IMR-90 (cell line): Measurements from ENCODE around the gene DHCR24. TPM values are rescaled to one million over a fixed set of nuclear protein-coding genes. Genes with fewer than 3 reads are reported as not detected.

Experiments used
- ATAC-seq: fragments of 200-7000 bp; cut with Tn5 transposase; 2 replicates; pipeline ENCODE4 v1.9.1; 2020; ENCODE audit warnings: low read depth, mild to moderate bottlenecking, moderate library complexity
- Bru-seq: library from RNA; stranded (reverse); fragments of 400-500 nt; gene quantifications from one replicate; lab custom pipeline; 2021; lab: Mats Ljungman, UMichigan
- BruChase-seq, 2 experiments: library from RNA; stranded (reverse); fragments of 400-500 nt; gene quantifications; one replicate each; lab custom pipeline; 2021; lab: Mats Ljungman, UMichigan
- BruUV-seq: library from RNA; stranded (reverse); fragments of 400-500 nt; replicated peaks from 2 replicates; lab custom pipeline; 2021; lab: Mats Ljungman, UMichigan
- CTCF ChIA-PET: fragments of 300-600 bp; formaldehyde crosslinking; extraction: SDS; loops from one replicate; lab custom pipeline; 2021; ENCODE audit warnings: antibody characterized with exemption; lab: Yijun Ruan, JAX
- POLR2A ChIA-PET: fragments of 300-600 bp; sonication (Branson Sonifier 250); formaldehyde crosslinking; loops from one replicate; lab custom pipeline; 2022; ENCODE audit warnings: antibody characterized with exemption; ENCODE audit not compliant: unreplicated experiment; lab: Charles Lee
- DNase-seq: peaks from one replicate; pipeline ENCODE4 v3.0.0; 2013
- H2AFZ ChIP-seq: replicated peaks from 2 replicates; pipeline ENCODE3; 2013; ENCODE audit warnings: low read length, mild to moderate bottlenecking; ENCODE audit not compliant: poor library complexity
- H2AK5ac ChIP-seq: 2 replicates; pipeline ENCODE4 v1.6.1; 2013; ENCODE audit warnings: low read depth, low read length, inconsistent platforms
- H2AK9ac ChIP-seq: replicated peaks from 2 replicates; pipeline ENCODE3; 2013; ENCODE audit warnings: mild to moderate bottlenecking, low read depth, low read length, moderate library complexity; ENCODE audit not compliant: poor library complexity
- H2BK120ac ChIP-seq: 2 replicates; pipeline ENCODE4 v1.6.1; 2013; ENCODE audit warnings: low read depth, low read length, inconsistent platforms
- H2BK15ac ChIP-seq: 3 replicates; pipeline ENCODE4 v1.6.1; 2013; ENCODE audit warnings: low read depth, low read length, inconsistent platforms
- H2BK20ac ChIP-seq: 2 replicates; pipeline ENCODE4 v1.6.1; 2013; ENCODE audit warnings: low read depth, mild to moderate bottlenecking, inconsistent platforms, low read length, moderate library complexity
- H2BK5ac ChIP-seq: 2 replicates; pipeline ENCODE4 v1.6.1; 2013; ENCODE audit warnings: mild to moderate bottlenecking, low read depth, low read length, inconsistent platforms; ENCODE audit not compliant: poor library complexity, severe bottlenecking
- H3K14ac ChIP-seq: replicated peaks from 2 replicates; pipeline ENCODE4 v1.6.1; 2013; ENCODE audit warnings: low read depth, low read length, inconsistent platforms
- H3K18ac ChIP-seq: 2 replicates; pipeline ENCODE4 v1.6.1; 2013; ENCODE audit warnings: low read depth, low read length, control low read depth
- H3K23ac ChIP-seq: 2 replicates; pipeline ENCODE4 v1.6.1; 2013; ENCODE audit warnings: low read depth, low read length, inconsistent platforms
- H3K27ac ChIP-seq: 2 replicates; pipeline ENCODE4 v1.5.1; 2013; ENCODE audit warnings: mild to moderate bottlenecking, control low read depth, low read length; ENCODE audit not compliant: insufficient read depth
- H3K27me3 ChIP-seq: 2 replicates; pipeline ENCODE4 v1.6.1; 2013; ENCODE audit warnings: low read length; ENCODE audit not compliant: control insufficient read depth, insufficient read depth
- H3K36me3 ChIP-seq: 2 replicates; pipeline ENCODE4 v1.6.1; 2013; ENCODE audit warnings: low read length, mixed read lengths; ENCODE audit not compliant: control insufficient read depth, insufficient read depth
- H3K4ac ChIP-seq: 2 replicates; pipeline ENCODE4 v1.6.1; 2013; ENCODE audit warnings: low read depth, low read length, inconsistent platforms
- H3K4me1 ChIP-seq: 2 replicates; pipeline ENCODE4 v1.6.1; 2013; ENCODE audit warnings: low read length, mixed read lengths; ENCODE audit not compliant: control insufficient read depth, insufficient read depth
- H3K4me2 ChIP-seq: 2 replicates; pipeline ENCODE4 v1.6.1; 2013; ENCODE audit warnings: low read depth, mild to moderate bottlenecking, control low read depth, low read length, moderate library complexity
- H3K4me3 ChIP-seq: 2 replicates; pipeline ENCODE4 v1.5.1; 2013; ENCODE audit warnings: low read depth, mild to moderate bottlenecking, control low read depth, low read length, moderate library complexity; ENCODE audit not compliant: insufficient read depth
- H3K56ac ChIP-seq: 2 replicates; pipeline ENCODE4 v1.6.1; 2013; ENCODE audit warnings: low read length, inconsistent platforms; ENCODE audit not compliant: insufficient read depth; ENCODE audit errors: extremely low read depth
- H3K79me1 ChIP-seq, 2 experiments: 2 replicates each; pipeline ENCODE4 v1.6.1; 2013; ENCODE audit warnings: low read length in 2 of 2, inconsistent platforms in 1 of 2, low read depth in 1 of 2
- H3K9ac ChIP-seq: 2 replicates; pipeline ENCODE4 v1.6.1; 2013; ENCODE audit warnings: low read depth, low read length, control low read depth
- H3K9me1 ChIP-seq: 2 replicates; pipeline ENCODE4 v1.6.1; 2013; ENCODE audit warnings: low read length, inconsistent platforms; ENCODE audit not compliant: insufficient read depth
- H3K9me3 ChIP-seq: 2 replicates; pipeline ENCODE4 v1.6.1; 2013; ENCODE audit warnings: low read length; ENCODE audit not compliant: control insufficient read depth, insufficient read depth
- H4K20me1 ChIP-seq: 2 replicates; pipeline ENCODE4 v1.6.1; 2013; ENCODE audit warnings: low read length, inconsistent platforms; ENCODE audit not compliant: insufficient read depth
- H4K5ac ChIP-seq: 2 replicates; pipeline ENCODE4 v1.6.1; 2013; ENCODE audit warnings: mild to moderate bottlenecking, low read depth, low read length, control low read depth
- H4K8ac ChIP-seq, 2 experiments: 2 replicates each; pipeline ENCODE4 v1.6.1; 2013; ENCODE audit warnings: low read depth in 2 of 2, low read length in 2 of 2, control low read depth in 1 of 2, inconsistent platforms in 1 of 2
- H4K91ac ChIP-seq: 2 replicates; pipeline ENCODE4 v1.6.1; 2013; ENCODE audit warnings: low read depth, low read length, inconsistent platforms; ENCODE audit not compliant: insufficient read depth
- BHLHE40 ChIP-seq: fragments of 150-350 bp; IDR thresholded peaks from 2 replicates; pipeline ENCODE4 v1.6.1; 2016; ENCODE audit warnings: mild to moderate bottlenecking, low read depth, low read length
- CEBPB ChIP-seq: IDR thresholded peaks from 2 replicates; pipeline ENCODE4 v1.6.1; 2012; ENCODE audit warnings: low read depth, low read length, improper control_type of control experiment
- MAZ ChIP-seq: IDR thresholded peaks from 2 replicates; pipeline ENCODE4 v1.6.1; 2012; ENCODE audit warnings: low read depth, mild to moderate bottlenecking, low read length, improper control_type of control experiment, moderate library complexity, borderline replicate concordance
- POLR2A ChIP-seq: IDR thresholded peaks from 2 replicates; pipeline ENCODE4 v1.6.1; 2012; ENCODE audit warnings: mild to moderate bottlenecking, low read depth, low read length
- WGBS, 2 experiments: methylation state at CpG; one replicate each; pipeline versions ENCODE4 v1.1.5 to v1.1.7; 2013; ENCODE audit warnings: missing lambda C conversion rate in 2 of 2; ENCODE audit not compliant: insufficient read length in 1 of 2; ENCODE audit errors: extremely low coverage in 2 of 2; 5-methylcytosine and 5-hydroxymethylcytosine counted together
- dilution Hi-C: fragments of 300-500 bp; cut with HindIII; formaldehyde crosslinking; loops from one replicate; pipeline ENCODE4 v1.14.3; 2018; ENCODE audit warnings: low sequenced_read_pairs; ENCODE audit not compliant: unreplicated experiment
- in situ Hi-C: fragments of 300-500 bp; cut with MboI; formaldehyde crosslinking; loops from 3 replicates; pipeline ENCODE4 v1.14.3; 2019; ENCODE audit warnings: low sequenced_read_pairs, inconsistent platforms, mixed read lengths
- intact Hi-C: fragments of 100-400 bp; cut with micrococcal nuclease; formaldehyde crosslinking; loops from 2 replicates; pipeline ENCODE4 v1.10.0; 2022
- long read RNA-seq: library from polyadenylated mRNA; unstranded; transcript quantifications from one replicate; pipeline ENCODE4 v2.0.0, GENCODE V29; 2021; ENCODE audit not compliant: unreplicated experiment
- polyA plus RNA-seq, 3 experiments: library from polyadenylated mRNA; depleted of rRNA; stranded (reverse); fragments of >200 nt; gene quantifications; 2 replicates each; pipeline ENCODE4 v1.2.3, GENCODE V29; 2012; ENCODE audit warnings: low replicate concordance in 1 of 3
- total RNA-seq: library from RNA; depleted of rRNA; stranded (reverse); fragments of >200 nt; gene quantifications from 2 replicates; pipeline ENCODE4 v1.2.3, GENCODE V29; 2012; rRNA removed

DHCR24 gene
- total RNA-seq (194 and 206 TPM in 2 replicates), polyA plus RNA-seq (2012; rRNA removed) (117 and 130 TPM in 2 replicates), Bru-seq, nascent RNA (percentile 61 among the genes with signal in this experiment), BruChase-seq, experiment 1, labeled RNA remaining after a 6-hour chase (percentile 66 among the genes with signal in this experiment), BruChase-seq, experiment 2, labeled RNA remaining after a 2-hour chase (percentile 63 among the genes with signal in this experiment)
- 71.2 and 131 TPM in 2 replicates for polyA plus RNA-seq (2012; cell fraction: cytosol; rRNA removed)
- 33.9 and 115 TPM in 2 replicates for polyA plus RNA-seq (2012; cell fraction: nucleus; rRNA removed; ENCODE audit: low replicate concordance)
- long read RNA-seq, full-length matches to known transcripts, result 16 of 64 reads
- long read RNA-seq, partial matches to known transcripts, result 17 of 64 reads
- long read RNA-seq, other reads (novel, unspliced or antisense), result 31 of 64 reads

GRCh38 chr1:54886724-54887664, at the start of gene DHCR24:
Gene DHCR24 (minus strand): TSS chr1:54887195. CDS start chr1:54887119, 76 bp downstream.
- ATAC-seq, result peak; percentile 97
- POLR2A ChIA-PET, result interaction anchor here (0.5 to 1.1 kb wide), 2 partner anchors 17 to 89 kb away, joined by 3 to 5 read pairs; no protein-coding TSS in a partner anchor
- intact Hi-C loops, result no loop called here

More at GRCh38 chr1:54886724-54887664, at the start of gene DHCR24:
- Histone ChIP-seq H3K9me1 (0 out of 2 replicates have a peak, but pooled peaks cover 5% of the 10 kb centered on the region), H2AFZ (peak within 1 kb of the TSS; percentile 96), H4K5ac (no peak within 1 kb of the TSS), H3K9me3 (no peaks in the 10 kb centered on the region), H2BK120ac (peak within 1 kb of the TSS; percentile 26), H3K18ac (no peak within 1 kb of the TSS), H3K56ac (no peak within 1 kb of the TSS; the same call in 1 of the 2 replicates), H4K20me1 (no peaks in the 10 kb centered on the region; the same call in 1 of the 2 replicates), H3K9ac (peak within 1 kb of the TSS; percentile 31), H2AK9ac (peak within 1 kb of the TSS; percentile 83), H3K4me2 (peak within 1 kb of the TSS; percentile 81), H3K4me1 (peaks cover 18% of the 10 kb centered on the region), H2AK5ac (peak within 1 kb of the TSS; percentile 57), H4K8ac (peak within 1 kb of the TSS in 1 of 2 experiments; percentile 48; a peak in 1 of 4 replicates), H3K36me3 (peaks cover 1% of the 10 kb centered on the region; the same call in 1 of the 2 replicates), H3K27ac (peak within 1 kb of the TSS; percentile 2; the same call in 1 of the 2 replicates), H3K23ac (peak within 1 kb of the TSS; percentile 70), H4K91ac (no peak within 1 kb of the TSS), H3K27me3 (no peaks in the 10 kb centered on the region; the same call in 1 of the 2 replicates), H3K14ac (peak within 1 kb of the TSS; percentile 81), H2BK20ac (no peak within 1 kb of the TSS), H3K4ac (peak within 1 kb of the TSS; percentile 69), H3K4me3 (peak within 1 kb of the TSS; percentile 69), H3K79me1 (peaks cover 14 to 32% of the 10 kb centered on the region in 2 experiments), H2BK5ac (peak within 1 kb of the TSS; percentile 40), H2BK15ac (peak within 1 kb of the TSS; percentile 17; the same call in 1 of the 3 replicates)
- CTCF ChIA-PET, result interaction anchor here (1.1 to 1.2 kb wide), 2 partner anchors 35 to 64 kb away, joined by 3 to 5 read pairs; no protein-coding TSS in a partner anchor
- in situ Hi-C loops (no loop called here), dilution Hi-C loops (no loop called here)
- 0% methylated on average over 52 of the region's 109 CpGs; no CpG with 5 or more reads in 1 of the 2 experiments for WGBS, 2 experiments
- TF ChIP-seq MAZ, result peak; percentile 70; the same call in 1 of the 2 replicates
- TF ChIP-seq BHLHE40, result peak; percentile 65
- TF ChIP-seq CEBPB, result no peak
- TF ChIP-seq POLR2A, result peak; percentile 60; the same call in 1 of the 2 replicates
- DNase-seq, result peak; percentile 76
- BruUV-seq, result no TSS peak
